Activated T-cell treated with anti-CD3 and anti-CD28 coated beads for 48 hours (primary cell): ENCODE results near the gene LZIC.
"Not testable (repeated sequence)": the region's sequence is repeated elsewhere in the genome, so short reads cannot be mapped to it uniquely, and the experiment has no call there.

Experiments used
- DNase-seq: peaks from one replicate; pipeline ENCODE4 v3.0.0-alpha.2; 2020; ENCODE audit warnings: low read depth

LZIC gene

DNA sequence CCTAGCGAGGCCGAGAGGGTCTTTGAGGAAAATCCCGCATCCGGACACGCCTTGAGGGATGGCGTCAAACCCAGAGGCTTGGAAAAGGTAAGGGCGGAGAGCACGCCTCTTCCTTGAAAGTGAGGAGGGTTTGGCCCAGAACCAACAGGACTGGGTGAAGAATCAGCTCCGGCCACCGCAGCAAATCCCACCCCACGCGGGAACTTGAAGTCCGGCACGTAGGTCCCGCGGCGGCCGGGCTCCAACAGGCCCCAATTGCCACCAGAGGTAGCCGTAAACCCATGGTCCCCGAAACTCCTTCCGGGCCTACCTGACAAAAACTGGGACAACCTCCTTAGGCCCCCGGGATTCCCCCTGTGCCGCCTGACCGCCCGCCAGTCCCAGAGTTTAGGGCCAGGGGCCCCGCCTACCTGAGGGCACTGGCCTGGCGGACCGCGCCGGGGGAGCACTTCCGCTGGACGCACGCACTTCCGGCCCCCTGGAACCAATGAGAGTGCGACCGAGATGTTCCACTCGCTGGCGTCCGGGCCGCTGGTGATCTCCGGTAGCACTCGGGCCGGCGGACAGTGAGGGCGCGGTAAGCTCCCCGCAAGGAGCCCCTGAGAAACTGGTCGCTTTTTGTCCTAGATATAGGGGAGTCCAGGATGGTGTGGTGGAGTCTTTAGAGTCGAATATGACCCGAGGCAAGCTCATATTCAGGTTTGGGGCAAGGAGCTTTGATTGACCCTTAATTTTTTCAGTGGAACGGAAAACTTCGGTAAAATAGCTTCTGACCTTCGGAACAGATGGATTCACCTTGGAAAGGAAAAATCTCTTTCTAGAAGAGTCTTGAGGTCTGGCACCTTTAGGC is at the start of gene LZIC, which contains the start of gene NMNAT1:
Gene LZIC, minus strand, starts transcription at position 453 of the 850 bp plus-strand sequence. CDS start 6,772 bp downstream, outside the sequence.
Gene NMNAT1, plus strand, starts transcription at position 537 of the 850 bp plus-strand sequence. CDS start 28,599 bp downstream, outside the sequence.
- DNase-seq, result peak; percentile 93

- no peak for DNase-seq
Observed at GRCh38 chr1:9992910-9993309, 49.7 kb upstream of the LZIC start.

- DNase-seq, result no peak
Observed at GRCh38 chr1:9990944-9991343, 47.8 kb upstream of the LZIC start.

- DNase-seq, result no peak
Observed at GRCh38 chr1:9989773-9990172, 46.6 kb upstream of the LZIC start.

GRCh38 chr1:9985001-9985400 is 41.8 kb upstream of the LZIC start:
- no peak for DNase-seq

DNA sequence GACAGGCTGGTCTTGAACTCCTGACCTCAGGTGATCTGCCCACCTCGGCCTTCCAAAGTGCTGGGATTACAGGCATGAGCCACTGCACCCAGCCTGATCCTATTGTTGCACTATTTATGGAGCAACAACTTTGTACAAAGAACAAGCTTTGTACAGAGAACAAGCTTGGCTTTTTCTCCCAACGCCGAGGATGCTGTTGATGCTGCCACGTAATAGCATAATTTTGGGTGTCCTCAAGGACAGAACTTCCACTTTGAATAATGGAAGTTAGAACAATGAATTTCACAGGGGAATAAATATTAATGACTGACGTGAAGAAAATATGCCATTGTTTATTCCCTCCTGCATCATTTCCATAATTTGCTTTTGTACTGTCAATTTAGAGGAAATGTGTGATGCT is 41.1 kb upstream of the LZIC start:
- no peak for DNase-seq

GRCh38 chr1:9960706-9961562 is 17.7 kb upstream of the LZIC start:
- DNase-seq, result no peak

DNA sequence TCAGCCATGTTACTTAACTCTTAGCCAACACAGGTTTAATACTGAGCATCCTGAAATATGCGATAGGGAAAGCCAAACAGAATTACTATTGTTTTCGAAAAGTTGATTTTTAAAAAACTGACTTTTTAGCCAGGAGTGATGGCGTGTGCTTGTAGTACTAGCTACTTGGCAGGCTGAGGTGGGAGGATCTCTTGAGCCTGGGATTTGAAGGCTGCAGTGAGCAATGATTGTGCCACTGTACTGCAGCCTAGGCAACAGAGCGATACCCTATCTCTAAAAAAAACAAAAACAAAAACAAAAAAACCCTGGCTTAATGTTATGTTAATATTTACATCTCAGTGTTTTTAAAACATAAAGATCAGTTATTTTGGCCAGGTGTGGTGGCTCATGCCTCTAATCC is 16.8 kb upstream of the LZIC start:
- no peak for DNase-seq

DNA sequence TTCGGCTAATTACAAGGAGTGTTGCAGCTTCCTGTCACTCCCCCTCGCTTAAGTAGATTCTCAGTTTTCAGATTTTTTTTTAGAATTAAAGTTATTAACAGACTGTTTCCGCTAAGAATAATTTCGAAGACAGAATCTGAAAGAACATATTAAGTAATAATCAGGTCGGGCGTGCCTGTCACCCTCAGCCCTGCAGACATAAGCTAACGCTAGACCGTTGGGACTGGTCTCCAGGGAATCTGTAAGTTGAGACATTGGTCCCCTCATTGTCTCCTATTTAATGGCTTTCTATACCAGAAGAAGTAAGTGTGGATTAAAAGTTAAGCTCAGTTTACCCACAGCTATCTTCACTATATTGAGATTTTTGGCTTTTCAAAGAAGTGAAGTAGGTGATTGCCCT is 14.5 kb upstream of the LZIC start:
- DNase-seq, result no peak

GRCh38 chr1:9946315-9946714 is 3.1 kb upstream of the LZIC start:
- DNase-seq, result no peak

GRCh38 chr1:9942399-9942938 is 722 bp downstream of the LZIC start:
- no peak for DNase-seq

DNA sequence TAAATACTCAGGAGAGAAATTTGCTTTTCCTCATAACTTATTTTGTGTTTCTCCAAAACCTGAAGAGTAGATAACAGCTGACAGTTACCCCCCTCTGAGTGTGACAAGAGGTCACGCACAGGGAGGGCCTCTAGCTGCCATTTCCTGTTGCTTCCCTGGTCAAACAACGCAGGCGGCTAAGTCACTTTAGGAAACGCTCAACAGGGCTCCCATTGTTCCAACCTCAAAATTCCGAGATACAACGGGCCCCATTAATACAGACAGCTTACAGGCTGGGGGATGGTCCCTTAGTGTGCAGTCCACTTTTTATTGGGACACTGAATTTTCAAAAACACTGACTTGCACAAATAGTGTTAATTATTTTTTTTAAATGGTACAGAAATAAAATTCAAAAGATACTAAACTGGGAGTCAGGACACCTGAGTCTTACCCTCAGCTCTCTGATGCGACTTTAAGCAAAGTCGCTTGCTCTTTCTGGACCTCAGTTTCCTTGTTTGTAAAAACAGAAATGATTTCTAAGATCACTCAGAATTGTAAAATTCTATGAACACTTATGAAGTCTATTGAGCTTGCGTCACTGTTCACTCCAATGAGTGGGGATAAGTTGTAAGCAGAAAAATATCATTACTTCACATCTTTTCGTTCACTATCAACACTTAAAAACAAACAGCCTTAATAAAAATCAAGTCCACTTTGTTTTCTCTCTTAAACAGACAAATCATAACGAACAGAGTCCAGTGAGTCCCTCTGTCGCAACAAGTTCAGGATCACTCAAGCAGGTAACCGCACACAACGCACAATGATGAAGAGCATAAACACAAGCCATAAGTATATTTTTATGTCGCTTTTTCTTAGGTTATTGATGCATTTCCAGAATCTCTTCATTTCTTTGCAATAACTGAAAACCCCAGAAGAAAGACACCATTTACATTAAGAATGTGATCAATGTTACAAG is 13.5 kb downstream of the LZIC start:
- no peak for DNase-seq

- no peak for DNase-seq
Observed at GRCh38 chr1:9927259-9927658, 15.9 kb downstream of the LZIC start.

GRCh38 chr1:9922342-9922741 is 20.8 kb downstream of the LZIC start:
- no peak for DNase-seq

GRCh38 chr1:9920606-9921005 is 22.6 kb downstream of the LZIC start:
- no peak for DNase-seq

DNA sequence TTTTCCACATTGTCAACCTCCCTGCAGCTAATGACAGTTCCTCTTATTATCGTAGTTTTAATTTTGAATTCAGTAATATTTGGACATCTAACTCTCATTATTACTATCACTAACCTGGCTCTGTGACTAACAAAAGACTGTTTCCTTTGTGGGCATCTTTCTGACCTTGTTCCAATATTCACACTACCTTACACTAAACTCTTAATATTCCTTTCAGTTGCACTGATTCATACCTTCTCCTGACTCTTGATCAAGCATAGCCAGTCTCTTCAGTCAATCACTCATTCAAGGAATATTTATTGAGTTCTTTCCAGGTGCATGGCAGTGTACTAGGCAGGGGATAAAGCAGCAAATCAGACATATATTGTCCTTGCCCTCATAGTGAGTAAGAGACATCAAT is 25.3 kb downstream of the LZIC start:
- DNase-seq, result no peak

DNA sequence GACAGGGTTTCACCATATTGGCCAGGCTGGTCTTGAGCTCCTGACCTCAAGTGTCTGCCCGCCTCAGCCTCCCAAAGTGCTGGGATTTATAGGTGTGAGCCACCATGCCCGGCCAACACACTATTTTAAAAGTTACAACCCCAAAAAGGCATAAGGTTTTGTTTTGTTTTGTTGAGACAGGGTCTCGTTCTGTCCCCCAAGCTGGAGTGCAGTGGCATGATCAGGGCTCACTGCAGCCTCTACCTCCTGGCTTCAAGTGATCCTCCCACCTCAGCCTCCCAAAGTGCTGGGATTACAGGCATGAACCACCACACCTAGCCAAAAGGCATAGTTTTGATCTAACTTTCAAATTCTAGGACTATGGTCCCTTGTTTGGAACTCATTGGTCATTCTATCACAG is 25.7 kb downstream of the LZIC start:
- not testable (repeated sequence) for DNase-seq

DNA sequence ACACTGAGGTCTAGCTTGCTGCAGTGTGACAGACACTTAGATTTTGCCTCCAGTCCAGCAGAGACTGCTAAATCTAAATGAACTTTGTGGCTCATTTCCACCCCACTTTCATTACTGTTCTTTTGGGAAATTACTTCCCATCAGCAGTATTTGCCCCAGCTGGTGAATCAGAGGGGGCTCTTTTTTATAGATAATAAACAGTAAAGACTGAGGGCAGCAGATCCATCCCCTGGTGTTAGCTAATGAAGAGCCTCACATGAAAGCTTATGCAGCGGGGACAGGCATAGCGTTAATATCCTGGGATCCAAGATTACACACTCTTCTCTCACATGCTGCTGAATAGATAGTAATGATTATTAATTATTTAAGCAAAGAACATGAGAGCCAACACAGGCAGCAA is 26.7 kb downstream of the LZIC start:
- no peak for DNase-seq

GRCh38 chr1:9914610-9914937 is 28.6 kb downstream of the LZIC start:
- no peak for DNase-seq

- no peak for DNase-seq
Observed at GRCh38 chr1:9912264-9912936, 30.8 kb downstream of the LZIC start.
